Trophoblast cell (in vitro differentiated cells and primary cell): ENCODE measurements around the gene TOM1L2.

Source experiments
- DNase-seq, 2 donors: peaks; one replicate each; pipeline ENCODE4 v3.0.0-alpha.2; 2016
- H2AFZ ChIP-seq: 2 replicates; pipeline ENCODE4 v1.6.1; 2013; ENCODE audit warnings: low read length, moderate library complexity, mild to moderate bottlenecking; ENCODE audit not compliant: insufficient read depth, poor library complexity
- H2AK5ac ChIP-seq: 2 replicates; pipeline ENCODE4 v1.6.1; 2013; ENCODE audit warnings: mild to moderate bottlenecking, low read length
- H2BK120ac ChIP-seq: 2 replicates; pipeline ENCODE4 v1.6.1; 2013; ENCODE audit warnings: low read length, mild to moderate bottlenecking, moderate library complexity; ENCODE audit not compliant: insufficient read depth, poor library complexity
- H2BK12ac ChIP-seq: 2 replicates; pipeline ENCODE4 v1.6.1; 2013; ENCODE audit warnings: mild to moderate bottlenecking, low read length, moderate library complexity
- H2BK5ac ChIP-seq: 2 replicates; pipeline ENCODE4 v1.6.1; 2013; ENCODE audit warnings: low read length, low read depth, moderate library complexity, mild to moderate bottlenecking; ENCODE audit not compliant: poor library complexity
- H3K14ac ChIP-seq: 2 replicates; pipeline ENCODE4 v1.6.1; 2013; ENCODE audit warnings: mild to moderate bottlenecking, low read length
- H3K18ac ChIP-seq: 2 replicates; pipeline ENCODE4 v1.6.1; 2013; ENCODE audit warnings: mild to moderate bottlenecking, low read length
- H3K23ac ChIP-seq: 2 replicates; pipeline ENCODE4 v1.6.1; 2013; ENCODE audit warnings: low read length
- H3K27ac ChIP-seq: 2 replicates; pipeline ENCODE4 v1.5.1; 2013; ENCODE audit warnings: low read depth, mild to moderate bottlenecking, inconsistent platforms, low read length, moderate library complexity
- H3K27me3 ChIP-seq: 2 replicates; pipeline ENCODE4 v1.6.1; 2013; ENCODE audit warnings: inconsistent platforms, mild to moderate bottlenecking, low read length, moderate library complexity; ENCODE audit not compliant: insufficient read depth
- H3K36me3 ChIP-seq, 2 experiments: 1 replicate in 1 of 2; 2 replicates in 1 of 2; pipeline ENCODE4 v1.6.1; 2013; ENCODE audit warnings: low read length in 2 of 2, mild to moderate bottlenecking in 2 of 2, moderate library complexity in 1 of 2; ENCODE audit not compliant: insufficient read depth in 2 of 2, control insufficient read depth in 1 of 2
- H3K4ac ChIP-seq: 2 replicates; pipeline ENCODE4 v1.6.1; 2013; ENCODE audit warnings: low read depth, mild to moderate bottlenecking, low read length, moderate library complexity
- H3K4me1 ChIP-seq, 2 experiments: 1 replicate in 1 of 2; 2 replicates in 1 of 2; pipeline ENCODE4 v1.6.1; 2013; ENCODE audit warnings: low read length in 2 of 2, mild to moderate bottlenecking in 2 of 2, moderate library complexity in 1 of 2; ENCODE audit not compliant: insufficient read depth in 2 of 2, control insufficient read depth in 1 of 2
- H3K4me2 ChIP-seq: 2 replicates; pipeline ENCODE4 v1.6.1; 2013; ENCODE audit warnings: inconsistent platforms, mild to moderate bottlenecking, low read length, moderate library complexity
- H3K4me3 ChIP-seq: 2 replicates; pipeline ENCODE4 v1.5.1; 2013; ENCODE audit warnings: mild to moderate bottlenecking, low read depth, low read length, inconsistent platforms
- H3K79me1 ChIP-seq: one replicate; pipeline ENCODE4 v1.6.1; 2013; ENCODE audit warnings: low read length
- H3K79me2 ChIP-seq: 2 replicates; pipeline ENCODE4 v1.6.1; 2013; ENCODE audit warnings: low read length, mild to moderate bottlenecking; ENCODE audit not compliant: control insufficient read depth, insufficient read depth, poor library complexity
- H3K9ac ChIP-seq: 2 replicates; pipeline ENCODE4 v1.6.1; 2013; ENCODE audit warnings: mild to moderate bottlenecking, low read length
- H3K9me3 ChIP-seq: 2 replicates; pipeline ENCODE4 v1.6.1; 2013; ENCODE audit warnings: low read depth, mild to moderate bottlenecking, control low read depth, inconsistent platforms, low read length; ENCODE audit not compliant: insufficient read depth
- H4K12ac ChIP-seq: 2 replicates; pipeline ENCODE4 v1.6.1; 2013; ENCODE audit warnings: low read depth, mild to moderate bottlenecking, low read length, moderate library complexity
- H4K8ac ChIP-seq: 2 replicates; pipeline ENCODE4 v1.6.1; 2013; ENCODE audit warnings: low read depth, mild to moderate bottlenecking, low read length, moderate library complexity
- H4K91ac ChIP-seq: one replicate; pipeline ENCODE4 v1.6.1; 2013; ENCODE audit warnings: low read depth, mild to moderate bottlenecking, low read length, moderate library complexity
- WGBS: extraction: QIAGEN DNeasy Blood & Tissue Kit; methylation state at CpG from one replicate; pipeline ENCODE4 v1.1.7; 2013; ENCODE audit warnings: missing lambda C conversion rate; ENCODE audit not compliant: insufficient read length, insufficient coverage; ENCODE audit errors: extremely low coverage; 5-methylcytosine and 5-hydroxymethylcytosine counted together

TOM1L2 gene

GRCh38 chr17:17899486-17899885, 72.7 kb downstream of the TOM1L2 start:
- Histone ChIP-seq H2AK5ac (no peak overlapping the region), H3K4me1 (peaks cover 4 to 15% of the 10 kb centered on the region in 2 experiments), H4K12ac (no peak overlapping the region), H2BK12ac (no peak overlapping the region), H3K79me2 (no peaks in the 10 kb centered on the region), H3K9ac (no peak overlapping the region), H3K4ac (no peak overlapping the region), H3K14ac (no peak overlapping the region), H3K79me1 (peaks cover 4% of the 10 kb centered on the region), H3K4me2 (no peak overlapping the region), H3K9me3 (peaks cover 2% of the 10 kb centered on the region), H3K4me3 (no peak overlapping the region), H4K8ac (no peak overlapping the region), H2AFZ (no peak overlapping the region), H4K91ac (no peak overlapping the region), H3K27ac (no peak overlapping the region), H3K36me3 (peaks cover 21 to 24% of the 10 kb centered on the region in 2 experiments), H2BK5ac (no peak overlapping the region), H3K27me3 (no peaks in the 10 kb centered on the region), H3K18ac (no peak overlapping the region), H2BK120ac (no peak overlapping the region), H3K23ac (no peak overlapping the region)
- WGBS, result no CpG with 5 or more reads among the region's 3 CpGs
- DNase-seq, result no peak

- no peak overlapping the region for H2BK12ac ChIP-seq
- H4K8ac ChIP-seq, result no peak overlapping the region
- H4K91ac ChIP-seq, result no peak overlapping the region
- no peaks in the 10 kb centered on the region for H3K27me3 ChIP-seq
- H2AFZ ChIP-seq, result no peak overlapping the region
- no peak overlapping the region for H3K4me3 ChIP-seq
- no peak overlapping the region for H3K18ac ChIP-seq
- no peak overlapping the region for H2BK120ac ChIP-seq
- peaks cover 4 to 14% of the 10 kb centered on the region in 2 experiments for H3K4me1 ChIP-seq
- no peak overlapping the region for H3K27ac ChIP-seq
- H3K79me1 ChIP-seq, result peaks cover 4% of the 10 kb centered on the region
- H3K4ac ChIP-seq, result no peak overlapping the region
- H2BK5ac ChIP-seq, result no peak overlapping the region
- H3K14ac ChIP-seq, result no peak overlapping the region
- DNase-seq, result no peak
- H3K36me3 ChIP-seq, result peaks cover 22 to 29% of the 10 kb centered on the region in 2 experiments
- peaks cover 2% of the 10 kb centered on the region for H3K9me3 ChIP-seq
- no peak overlapping the region for H3K23ac ChIP-seq
- no peak overlapping the region for H3K4me2 ChIP-seq
- H3K9ac ChIP-seq, result no peak overlapping the region
- H3K79me2 ChIP-seq, result no peaks in the 10 kb centered on the region
- H2AK5ac ChIP-seq, result no peak overlapping the region
- WGBS, result no CpG with 5 or more reads among the region's 2 CpGs
- no peak overlapping the region for H4K12ac ChIP-seq
These were observed 73.5 kb downstream of the TOM1L2 start for GRCh38 chr17:17898673-17899072.

- no peak overlapping the region for H4K8ac ChIP-seq
- H3K14ac ChIP-seq, result no peak overlapping the region
- peaks cover 4 to 14% of the 10 kb centered on the region in 2 experiments for H3K4me1 ChIP-seq
- no peak overlapping the region for H3K18ac ChIP-seq
- H2BK120ac ChIP-seq, result no peak overlapping the region
- H3K27ac ChIP-seq, result no peak overlapping the region
- no peak overlapping the region for H4K91ac ChIP-seq
- peaks cover 2% of the 10 kb centered on the region for H3K9me3 ChIP-seq
- DNase-seq, result no peak
- H3K23ac ChIP-seq, result no peak overlapping the region
- H3K79me1 ChIP-seq, result peaks cover 4% of the 10 kb centered on the region
- H3K4ac ChIP-seq, result no peak overlapping the region
- H2BK12ac ChIP-seq, result no peak overlapping the region
- H2AK5ac ChIP-seq, result no peak overlapping the region
- H3K4me2 ChIP-seq, result no peak overlapping the region
- no peaks in the 10 kb centered on the region for H3K79me2 ChIP-seq
- no CpG with 5 or more reads among the region's 2 CpGs for WGBS
- H2AFZ ChIP-seq, result no peak overlapping the region
- H3K4me3 ChIP-seq, result no peak overlapping the region
- H3K27me3 ChIP-seq, result no peaks in the 10 kb centered on the region
- H3K36me3 ChIP-seq, result peaks cover 26 to 37% of the 10 kb centered on the region in 2 experiments
- H3K9ac ChIP-seq, result no peak overlapping the region
- H4K12ac ChIP-seq, result no peak overlapping the region
- no peak overlapping the region for H2BK5ac ChIP-seq
These were observed 74.8 kb downstream of the TOM1L2 start for GRCh38 chr17:17897442-17897841.

GRCh38 chr17:17896746-17897145, 75.5 kb downstream of the TOM1L2 start:
- WGBS, result no CpG with 5 or more reads among the region's 8 CpGs

More at GRCh38 chr17:17896746-17897145, 75.5 kb downstream of the TOM1L2 start:
- peaks cover 4% of the 10 kb centered on the region for H3K79me1 ChIP-seq
- DNase-seq, result no peak
- no peak overlapping the region for H2BK12ac ChIP-seq
- no peak overlapping the region for H3K18ac ChIP-seq
- H3K79me2 ChIP-seq, result no peaks in the 10 kb centered on the region
- H3K4me1 ChIP-seq, result peaks cover 4 to 11% of the 10 kb centered on the region in 2 experiments
- H3K4me2 ChIP-seq, result no peak overlapping the region
- H4K91ac ChIP-seq, result no peak overlapping the region
- no peak overlapping the region for H3K4me3 ChIP-seq
- no peak overlapping the region for H2AFZ ChIP-seq
- H4K8ac ChIP-seq, result no peak overlapping the region
- peaks cover 24 to 37% of the 10 kb centered on the region in 2 experiments for H3K36me3 ChIP-seq
- no peak overlapping the region for H2BK120ac ChIP-seq
- no peak overlapping the region for H3K14ac ChIP-seq
- no peaks in the 10 kb centered on the region for H3K27me3 ChIP-seq
- H3K9ac ChIP-seq, result no peak overlapping the region
- H3K27ac ChIP-seq, result no peak overlapping the region
- H4K12ac ChIP-seq, result no peak overlapping the region
- peaks cover 2% of the 10 kb centered on the region for H3K9me3 ChIP-seq
- no peak overlapping the region for H3K4ac ChIP-seq
- H3K23ac ChIP-seq, result no peak overlapping the region
- H2AK5ac ChIP-seq, result no peak overlapping the region
- H2BK5ac ChIP-seq, result no peak overlapping the region
